NB4 (cell line): ENCODE measurements around the gene STEAP2.

Experiments used
- POLR2A ChIP-seq: IDR thresholded peaks from 2 replicates; pipeline ENCODE4 v1.6.1; 2011; ENCODE audit warnings: mild to moderate bottlenecking; ENCODE audit not compliant: insufficient read length; ENCODE audit errors: extremely low read depth
- TF ChIP-seq, protein P1 (sequence below): IDR thresholded peaks from one replicate; pipeline ENCODE4 v1.5.1; 2012; ENCODE audit warnings: low read depth, low read length

DNA sequence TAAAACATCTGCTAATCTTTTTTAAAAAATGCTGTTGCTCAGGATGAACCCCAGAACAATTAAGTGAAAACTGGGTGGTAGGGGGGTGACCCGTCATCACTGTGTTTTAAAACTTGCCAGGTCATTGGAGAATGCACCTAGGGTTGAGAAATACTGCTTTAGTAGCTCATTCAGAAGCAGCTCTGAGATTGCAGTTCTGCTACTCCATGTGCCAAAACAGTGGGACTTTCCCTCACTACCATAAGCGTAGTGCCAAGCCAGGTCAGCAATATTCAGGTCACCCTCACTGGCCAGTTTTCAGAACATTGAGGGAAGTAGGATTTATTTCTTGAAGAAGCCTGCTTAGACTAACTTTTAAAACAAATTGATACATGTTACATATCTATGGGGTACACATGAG lies 5.2 kb downstream of the STEAP2 start:
- TF ChIP-seq, protein P1, sequence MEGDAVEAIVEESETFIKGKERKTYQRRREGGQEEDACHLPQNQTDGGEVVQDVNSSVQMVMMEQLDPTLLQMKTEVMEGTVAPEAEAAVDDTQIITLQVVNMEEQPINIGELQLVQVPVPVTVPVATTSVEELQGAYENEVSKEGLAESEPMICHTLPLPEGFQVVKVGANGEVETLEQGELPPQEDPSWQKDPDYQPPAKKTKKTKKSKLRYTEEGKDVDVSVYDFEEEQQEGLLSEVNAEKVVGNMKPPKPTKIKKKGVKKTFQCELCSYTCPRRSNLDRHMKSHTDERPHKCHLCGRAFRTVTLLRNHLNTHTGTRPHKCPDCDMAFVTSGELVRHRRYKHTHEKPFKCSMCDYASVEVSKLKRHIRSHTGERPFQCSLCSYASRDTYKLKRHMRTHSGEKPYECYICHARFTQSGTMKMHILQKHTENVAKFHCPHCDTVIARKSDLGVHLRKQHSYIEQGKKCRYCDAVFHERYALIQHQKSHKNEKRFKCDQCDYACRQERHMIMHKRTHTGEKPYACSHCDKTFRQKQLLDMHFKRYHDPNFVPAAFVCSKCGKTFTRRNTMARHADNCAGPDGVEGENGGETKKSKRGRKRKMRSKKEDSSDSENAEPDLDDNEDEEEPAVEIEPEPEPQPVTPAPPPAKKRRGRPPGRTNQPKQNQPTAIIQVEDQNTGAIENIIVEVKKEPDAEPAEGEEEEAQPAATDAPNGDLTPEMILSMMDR = no peak
- no peak for TF ChIP-seq POLR2A
